ENCODE results near the gene C5orf22.
A peak's percentile ranks its signal among the peaks of the same experiment; 100 is the strongest.
"Not testable (repeated sequence)": the region's sequence is repeated elsewhere in the genome, so short reads cannot be mapped to it uniquely, and the experiment has no call there.

The C5orf22 gene

DNA sequence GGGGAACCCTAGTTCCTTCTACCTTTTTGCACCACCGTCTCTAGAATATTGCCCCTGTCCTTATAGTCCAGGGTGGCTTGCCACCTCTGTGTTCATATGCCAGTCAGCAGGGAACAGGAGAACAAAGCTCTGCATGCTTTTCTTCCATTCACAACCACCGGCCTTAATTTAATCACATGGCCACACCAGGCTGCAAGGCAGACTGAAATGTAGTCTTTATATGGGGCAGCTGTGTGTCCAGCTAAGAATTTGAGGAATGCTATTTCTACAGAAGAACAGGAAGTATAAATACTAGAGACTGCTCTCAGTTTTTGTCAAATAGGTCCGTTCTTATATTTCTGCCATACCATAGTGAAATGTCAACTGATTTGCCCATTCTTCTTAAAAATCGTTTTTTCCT is 5.8 kb downstream of the C5orf22 start:
- no peak overlapping the region for H3K4me3 ChIP-seq (replicated peaks in 1 of 2; ENCODE audit: low read depth in 2 of 2, low read length in 2 of 2)
- no peak for TF ChIP-seq CTCF (IDR thresholded peaks at IDR 0.05; ENCODE audit: low read depth, low read length)
- DNase-seq (ENCODE audit: low read depth in 2 of 2), result peak; percentile 29 to 42

DNA sequence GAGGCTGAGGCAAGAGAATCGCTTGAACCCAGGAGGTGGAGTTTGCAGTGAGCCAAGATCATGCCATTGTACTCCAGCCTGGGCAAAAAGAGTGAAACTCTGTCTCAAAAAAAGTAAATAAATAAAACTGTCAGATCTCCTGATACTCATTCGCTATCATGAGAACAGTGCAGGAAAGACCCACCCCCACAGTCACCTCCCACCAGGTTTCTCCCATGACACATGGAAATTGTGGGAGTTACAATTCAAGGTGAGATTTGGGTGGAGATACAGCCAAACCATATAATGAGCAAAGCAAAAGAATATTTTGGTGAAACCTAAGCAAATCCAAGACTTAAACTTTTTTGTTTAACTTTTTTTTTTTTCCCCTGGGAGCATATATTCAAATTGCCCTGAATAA is 17.0 kb downstream of the C5orf22 start:
- not testable (repeated sequence) for DNase-seq (ENCODE audit: low read depth in 2 of 2); H3K4me3 ChIP-seq (replicated peaks in 1 of 2; ENCODE audit: low read depth in 2 of 2, low read length in 2 of 2)

DNA sequence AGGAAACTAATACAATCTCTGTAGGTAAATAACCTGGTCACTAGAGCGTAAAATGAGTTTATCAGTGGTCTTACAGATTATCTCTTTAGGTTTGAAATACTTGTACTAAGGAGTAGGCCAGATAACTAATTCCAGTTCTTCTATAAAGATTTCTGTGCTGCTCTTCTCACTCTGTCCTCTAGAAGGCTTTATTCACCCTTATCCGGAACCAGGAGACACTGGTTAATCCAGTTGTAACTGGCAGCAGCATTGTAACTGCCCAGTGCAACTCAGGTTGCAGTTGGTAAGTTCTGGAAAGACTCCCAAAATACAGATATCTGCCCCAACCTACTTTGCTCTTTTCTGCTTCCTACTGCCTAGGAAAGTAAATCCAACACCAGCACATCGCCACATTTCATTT is 19.8 kb downstream of the C5orf22 start:
- no peak for DNase-seq (ENCODE audit: low read depth in 2 of 2)
- TF ChIP-seq CTCF (IDR thresholded peaks at IDR 0.05; ENCODE audit: low read depth, low read length), result no peak
- no peak overlapping the region for H3K4me3 ChIP-seq (replicated peaks in 1 of 2; ENCODE audit: low read depth in 2 of 2, low read length in 2 of 2)

DNA sequence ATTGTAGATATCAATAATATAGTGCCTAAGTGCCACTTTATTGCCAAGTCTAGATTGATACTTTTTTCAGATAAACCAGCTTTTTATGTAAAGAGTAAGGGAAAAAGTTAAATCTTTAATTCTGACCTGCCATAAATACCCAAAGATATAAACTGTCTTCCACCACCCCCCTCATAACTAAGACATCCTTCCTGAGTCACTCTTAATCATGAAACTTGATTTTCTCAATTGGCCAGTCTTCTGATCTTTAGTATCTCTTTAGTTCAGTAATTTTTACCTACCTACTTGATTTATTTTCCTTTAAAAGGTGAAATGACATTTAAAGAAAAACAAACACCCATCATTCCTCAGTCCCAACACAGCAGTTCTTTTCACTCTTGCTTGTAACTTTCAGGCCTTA is 21.8 kb downstream of the C5orf22 start:
- no peak overlapping the region for H3K4me3 ChIP-seq (replicated peaks in 1 of 2; ENCODE audit: low read depth in 2 of 2, low read length in 2 of 2)
- no peak for TF ChIP-seq CTCF (IDR thresholded peaks at IDR 0.05; ENCODE audit: low read depth, low read length)
- peak in 1 of 2 donors; percentile 14 for DNase-seq (ENCODE audit: low read depth in 2 of 2)

DNA sequence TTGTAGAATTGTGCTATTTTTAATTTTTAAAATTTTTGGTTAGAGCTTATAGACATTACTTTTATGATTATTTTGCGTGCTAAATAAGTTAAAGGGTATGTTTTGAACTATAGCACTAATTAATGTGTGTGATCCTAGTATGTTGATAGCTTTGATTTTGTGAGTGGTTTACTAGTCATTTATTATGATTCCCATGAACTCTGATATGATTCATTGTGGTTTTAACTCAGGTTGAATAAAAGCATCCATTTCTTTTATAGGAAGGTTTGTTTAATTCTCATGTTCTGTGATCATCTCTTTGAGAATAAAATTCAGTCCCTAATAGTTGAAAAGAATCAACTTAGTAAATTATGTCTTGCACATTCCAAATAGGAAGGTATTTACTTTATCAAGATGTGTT is 22.5 kb downstream of the C5orf22 start:
- TF ChIP-seq CTCF (IDR thresholded peaks at IDR 0.05; ENCODE audit: low read depth, low read length), result no peak
- DNase-seq (ENCODE audit: low read depth in 2 of 2), result no peak

GRCh38 chr5:31556461-31556860 is 24.4 kb downstream of the C5orf22 start:
- DNase-seq (ENCODE audit: low read depth in 2 of 2), result peak in 1 of 2 donors; percentile 22
- TF ChIP-seq CTCF (IDR thresholded peaks at IDR 0.05; ENCODE audit: low read depth, low read length), result no peak
- H3K4me3 ChIP-seq (replicated peaks in 1 of 2; ENCODE audit: low read depth in 2 of 2, low read length in 2 of 2), result no peak overlapping the region

More for the DNA sequence above, 22.5 kb downstream of the C5orf22 start:
- no peak overlapping the region for H3K4me3 ChIP-seq (replicated peaks in 1 of 2; ENCODE audit: low read depth in 2 of 2, low read length in 2 of 2)

GRCh38 chr5:31559942-31560341 is 27.8 kb downstream of the C5orf22 start:
- no peak for TF ChIP-seq CTCF (IDR thresholded peaks at IDR 0.05; ENCODE audit: low read depth, low read length)
- DNase-seq (ENCODE audit: low read depth in 2 of 2), result no peak
- H3K4me3 ChIP-seq (replicated peaks in 1 of 2; ENCODE audit: low read depth in 2 of 2, low read length in 2 of 2), result no peak overlapping the region

All from cardiac fibroblast (primary cell).